Right lobe of liver (tissue), 6 donors: ENCODE data around the gene DACT1. TPM values are rescaled to one million over a fixed set of nuclear protein-coding genes. Genes with fewer than 3 reads are reported as not detected.
A peak's percentile ranks its signal among the peaks of the same experiment; 100 is the strongest.

Source experiments
- ATAC-seq, 4 donors: fragments of 200-7000 bp; cut with Tn5 transposase; one replicate each; pipeline ENCODE4 v1.9.1; 2020; ENCODE audit warnings: mild to moderate bottlenecking in 4 of 4, moderate library complexity in 4 of 4
- DNase-seq, 3 donors: peaks; one replicate each; pipeline ENCODE4 v3.0.0-alpha.2; 2020
- H3K27ac ChIP-seq, 3 donors: fragments of 200-600 bp; one replicate each; pipeline ENCODE4 v1.8.0; 2022
- H3K27me3 ChIP-seq, 2 donors: fragments of 200-600 bp; one replicate each; pipeline ENCODE4 v1.8.0; 2022
- H3K36me3 ChIP-seq, 4 donors: fragments of 200-600 bp; sonication (generic) in 1 of 4; one replicate each; pipeline versions ENCODE4 v1.5.1 to v1.8.0; 2017 to 2022; ENCODE audit warnings: control low read depth in 1 of 4
- H3K4me1 ChIP-seq, 4 donors: fragments of 200-600 bp; sonication (generic) in 1 of 4; one replicate each; pipeline versions ENCODE4 v1.5.1 to v1.8.0; 2017 to 2022; ENCODE audit warnings: control low read depth in 1 of 4
- H3K4me3 ChIP-seq, 3 donors: fragments of 200-600 bp; one replicate each; pipeline ENCODE4 v1.8.0; 2022
- H3K9me3 ChIP-seq, 4 donors: fragments of 200-600 bp; sonication (generic) in 1 of 4; one replicate each; pipeline versions ENCODE4 v1.5.1 to v1.8.0; 2017 to 2022; ENCODE audit warnings: control low read depth in 1 of 4
- POLR2A ChIP-seq: fragments of 450-650 bp; IDR thresholded peaks from one replicate; pipeline ENCODE4 v1.6.1; 2017; ENCODE audit warnings: antibody characterized with exemption, mild to moderate bottlenecking
- WGBS: methylation state at CpG from one replicate; pipeline ENCODE4 v1.1.6; 2018; ENCODE audit warnings: low coverage, low lambda C conversion rate; ENCODE audit not compliant: insufficient coverage; ENCODE audit errors: missing lambda C conversion rate; 5-methylcytosine and 5-hydroxymethylcytosine counted together
- intact Hi-C, 2 donors: fragments of 100-400 bp; cut with DNase I; formaldehyde crosslinking; loops; one replicate each; pipeline versions ENCODE4 v1.11.2 to v1.14.1; 2022
- total RNA-seq, 6 experiments: library from RNA; depleted of rRNA in 2 of 6; stranded (reverse); fragments of >200 nt in 2 of 6; fragmentation: NEBNext Ultra II Directional in 3 of 6; extraction: Animal tissue kit (Norgen Biotek cat#: 25700) in 3 of 6; gene quantifications; one replicate each; pipeline versions ENCODE4 v1.1.0 to v1.2.4, GENCODE V29; 2016 to 2023
- TF ChIP-seq, protein P1 (sequence below), 4 donors: fragments of 200-600 bp in 3 of 4; fragments of 450-650 bp in 1 of 4; IDR thresholded peaks; one replicate each; pipeline versions ENCODE4 v1.5.1 to v1.8.0; 2016 to 2022; ENCODE audit warnings: antibody characterized with exemption in 4 of 4, mild to moderate bottlenecking in 2 of 4
- donor health status: DM: no; HTN: yes; CAD: no.
- donor health status: DM: no; HTN: no; CAD: no.
- donor health status: DM: no; HTN: no; CAD: no.
- donor health status: DM: no; HTN: yes; CAD: no.
- donor health status: DM: no; HTN: yes; CAD: no.

The DACT1 gene
- total RNA-seq, 6 experiments from 2014 or later: 1.2 to 2.4 (median 1.4) TPM

DNA sequence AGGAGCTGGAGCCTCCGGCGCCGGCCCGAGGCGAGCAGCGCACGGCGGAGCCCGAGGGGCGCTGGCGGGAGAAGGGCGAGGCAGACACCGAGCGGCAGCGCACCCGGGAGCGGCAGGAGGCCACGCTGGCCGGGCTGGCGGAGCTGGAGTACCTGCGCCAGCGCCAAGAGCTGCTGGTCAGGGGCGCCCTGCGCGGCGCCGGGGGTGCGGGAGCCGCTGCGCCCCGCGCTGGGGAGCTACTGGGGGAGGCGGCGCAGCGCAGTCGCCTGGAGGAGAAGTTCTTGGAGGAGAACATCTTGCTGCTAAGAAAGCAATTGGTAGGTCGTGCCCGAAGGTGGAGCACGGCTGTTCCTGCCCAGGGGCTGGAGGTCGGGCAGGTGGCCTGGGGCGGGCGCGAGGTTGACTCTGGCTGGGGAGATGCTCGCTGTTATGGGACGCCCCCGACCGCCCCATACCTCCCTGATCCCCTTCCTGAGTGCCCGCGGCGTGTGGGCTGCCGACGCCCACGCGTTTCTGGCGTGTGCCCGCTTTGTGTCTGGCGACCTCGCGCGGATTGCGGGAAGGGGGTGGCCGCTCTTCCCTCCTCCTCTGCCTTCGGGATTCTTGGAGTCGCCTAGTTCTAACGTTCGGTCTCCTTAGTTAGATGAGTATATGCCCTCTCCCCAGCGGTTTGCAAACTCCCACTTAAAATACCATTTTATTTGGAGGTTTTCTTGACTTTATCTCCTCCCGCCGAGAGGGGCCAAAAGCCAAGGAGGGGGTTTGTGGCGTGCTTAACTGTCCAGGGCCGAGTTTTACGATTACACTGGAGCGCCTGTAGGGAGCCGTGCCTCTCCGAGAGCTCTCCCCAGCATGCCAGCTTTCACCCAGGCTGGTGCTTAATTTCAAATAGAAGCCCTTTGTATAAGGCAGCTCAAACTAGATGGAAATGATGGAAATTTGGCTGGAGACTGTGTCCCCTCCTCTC lies 752 bp downstream of the DACT1 start:
- Histone ChIP-seq H3K4me3 (peak overlapping the region; percentile 47 to 63 (median 53)), H3K36me3 (peaks cover 0 to 3% (median 0%) of the 10 kb centered on the region in 4 donors), H3K4me1 (peaks cover 0 to 13% (median 2%) of the 10 kb centered on the region in 4 donors), H3K27me3 (no peaks in the 10 kb centered on the region), H3K9me3 (no peaks in the 10 kb centered on the region), H3K27ac (peak overlapping the region; percentile 67 to 81 (median 78))
- WGBS: under 1% methylated on average over 49 of the region's 75 CpGs
- intact Hi-C loops: loop anchor here in 1 of 2 donors (10.0 kb wide), 1 partner anchor 396 kb away; no protein-coding TSS in a partner anchor
- TF ChIP-seq POLR2A: no peak
- TF ChIP-seq, protein P1, sequence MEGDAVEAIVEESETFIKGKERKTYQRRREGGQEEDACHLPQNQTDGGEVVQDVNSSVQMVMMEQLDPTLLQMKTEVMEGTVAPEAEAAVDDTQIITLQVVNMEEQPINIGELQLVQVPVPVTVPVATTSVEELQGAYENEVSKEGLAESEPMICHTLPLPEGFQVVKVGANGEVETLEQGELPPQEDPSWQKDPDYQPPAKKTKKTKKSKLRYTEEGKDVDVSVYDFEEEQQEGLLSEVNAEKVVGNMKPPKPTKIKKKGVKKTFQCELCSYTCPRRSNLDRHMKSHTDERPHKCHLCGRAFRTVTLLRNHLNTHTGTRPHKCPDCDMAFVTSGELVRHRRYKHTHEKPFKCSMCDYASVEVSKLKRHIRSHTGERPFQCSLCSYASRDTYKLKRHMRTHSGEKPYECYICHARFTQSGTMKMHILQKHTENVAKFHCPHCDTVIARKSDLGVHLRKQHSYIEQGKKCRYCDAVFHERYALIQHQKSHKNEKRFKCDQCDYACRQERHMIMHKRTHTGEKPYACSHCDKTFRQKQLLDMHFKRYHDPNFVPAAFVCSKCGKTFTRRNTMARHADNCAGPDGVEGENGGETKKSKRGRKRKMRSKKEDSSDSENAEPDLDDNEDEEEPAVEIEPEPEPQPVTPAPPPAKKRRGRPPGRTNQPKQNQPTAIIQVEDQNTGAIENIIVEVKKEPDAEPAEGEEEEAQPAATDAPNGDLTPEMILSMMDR (IDR thresholded peaks at IDR 0.05): no peak
- DNase-seq (peak in 2 of 3 donors; percentile 38 to 54), ATAC-seq (peak; percentile 29 to 40 (median 34))

DNA sequence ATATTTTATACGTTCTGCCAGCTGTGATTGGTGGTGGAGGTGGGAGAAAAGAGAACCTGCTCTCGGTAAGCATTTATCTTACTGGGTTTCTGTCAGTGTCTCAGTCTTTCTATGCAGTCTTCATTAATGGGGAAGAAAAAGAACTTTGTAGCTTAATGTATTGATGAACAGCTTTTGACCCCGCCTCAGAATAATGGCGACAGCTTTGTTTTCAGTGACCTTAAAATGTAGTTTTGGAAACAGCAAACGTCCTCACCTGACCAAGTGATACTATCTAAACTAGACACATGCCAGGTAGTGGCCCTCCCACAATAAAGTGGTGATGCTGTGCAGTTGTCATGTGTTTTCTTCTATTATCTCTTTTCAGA lies 1.4 kb downstream of the DACT1 start:
- no peak overlapping the region for H3K27ac ChIP-seq

DNA sequence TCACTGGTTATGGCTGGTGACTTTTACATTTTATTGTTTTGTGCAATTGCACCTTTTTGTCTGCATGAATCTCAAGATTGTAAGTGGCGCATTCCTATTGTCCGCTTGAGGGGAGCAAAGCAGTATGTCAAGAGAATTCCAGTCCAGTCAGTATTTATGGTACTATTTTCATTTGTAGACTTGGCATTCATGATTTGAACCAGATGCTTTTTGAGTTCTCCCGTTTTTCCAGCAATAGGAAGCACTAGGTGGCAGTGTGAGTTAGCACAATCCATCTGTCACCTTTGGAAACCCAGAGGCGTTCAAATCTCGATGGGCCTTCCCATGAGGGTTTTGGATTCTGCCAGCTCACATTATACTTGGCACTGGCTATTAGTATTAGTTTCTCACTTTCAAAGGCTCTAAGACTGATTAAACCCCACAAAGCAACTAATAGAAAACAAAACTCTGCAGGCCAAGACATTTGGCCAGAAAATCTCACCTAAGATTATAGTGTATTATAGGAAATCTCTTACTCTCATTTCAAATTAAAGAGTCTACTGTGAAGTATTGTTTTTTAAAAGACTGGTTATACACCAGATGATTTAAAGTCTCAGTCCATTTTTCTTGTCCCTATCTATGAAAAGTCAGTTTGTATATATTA lies 2.2 kb downstream of the DACT1 start:
- TF ChIP-seq, protein P1 (IDR thresholded peaks at IDR 0.05): peak; percentile 60 to 68 (median 64)
- TF ChIP-seq POLR2A: no peak
- peak overlapping the region in 1 of 3 donors; percentile 63 for H3K4me3 ChIP-seq
- ATAC-seq (peak; percentile 62 to 77 (median 74)), DNase-seq (no peak)
- no peaks in the 10 kb centered on the region for H3K27me3 ChIP-seq
- no peaks in the 10 kb centered on the region for H3K9me3 ChIP-seq
- no peak overlapping the region for H3K27ac ChIP-seq
- peaks cover 0 to 13% (median 2%) of the 10 kb centered on the region in 4 donors for H3K4me1 ChIP-seq
- peaks cover 0 to 3% (median 0%) of the 10 kb centered on the region in 4 donors for H3K36me3 ChIP-seq
- 14% methylated on average over 5 of the region's 5 CpGs for WGBS
- intact Hi-C loops: loop anchor here in 1 of 2 donors (10.0 kb wide), 1 partner anchor 395 kb away; no protein-coding TSS in a partner anchor

More for the DNA sequence above, 1.4 kb downstream of the DACT1 start:
- H3K27me3 ChIP-seq: no peaks in the 10 kb centered on the region
- peaks cover 0 to 3% (median 0%) of the 10 kb centered on the region in 4 donors for H3K36me3 ChIP-seq
- 11% methylated on average over 5 of the region's 5 CpGs for WGBS
- ATAC-seq: no peak
- H3K4me1 ChIP-seq: peaks cover 0 to 13% (median 2%) of the 10 kb centered on the region in 4 donors
- TF ChIP-seq, protein P1 (IDR thresholded peaks at IDR 0.05): no peak
- TF ChIP-seq POLR2A: no peak
- peak overlapping the region; percentile 47 to 63 (median 53) for H3K4me3 ChIP-seq
- intact Hi-C loops: loop anchor here in 1 of 2 donors (10.0 kb wide), 1 partner anchor 396 kb away; no protein-coding TSS in a partner anchor
- no peaks in the 10 kb centered on the region for H3K9me3 ChIP-seq
- no peak for DNase-seq

DNA sequence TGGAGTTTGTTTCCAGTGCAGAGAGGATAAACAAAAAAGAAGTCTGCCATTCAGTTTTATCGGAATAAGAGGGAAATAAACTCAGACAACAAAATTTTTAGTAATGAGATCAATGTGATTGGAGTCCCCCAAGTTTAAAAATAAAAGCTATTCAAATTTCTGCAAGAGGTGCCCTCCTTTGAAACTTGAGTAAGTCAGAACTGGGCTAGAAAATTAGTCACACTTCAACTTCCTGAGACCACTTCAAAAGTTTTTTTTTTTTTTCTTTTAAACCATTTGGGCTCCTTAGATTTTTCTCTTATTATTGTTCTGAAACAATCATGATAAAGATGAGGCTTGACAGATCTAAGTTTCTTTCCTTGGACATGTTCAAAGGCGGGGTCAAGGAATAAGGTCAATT lies 3.2 kb downstream of the DACT1 start:
- intact Hi-C loops: no loop called here
- Histone ChIP-seq H3K36me3 (peaks cover 0 to 3% (median 0%) of the 10 kb centered on the region in 4 donors), H3K4me3 (no peak overlapping the region), H3K4me1 (peaks cover 0 to 13% (median 2%) of the 10 kb centered on the region in 4 donors), H3K27ac (no peak overlapping the region), H3K9me3 (no peaks in the 10 kb centered on the region), H3K27me3 (no peaks in the 10 kb centered on the region)
- TF ChIP-seq, protein P1 (IDR thresholded peaks at IDR 0.05): no peak
- TF ChIP-seq POLR2A: no peak
- no peak for DNase-seq
- WGBS: 81% methylated on average over 2 of the region's 2 CpGs
- ATAC-seq: no peak
